SKM-1 (cell line): Measurements from ENCODE around the gene SCNN1A.
"Not testable (repeated sequence)": the region's sequence is repeated elsewhere in the genome, so short reads cannot be mapped to it uniquely, and the experiment has no call there.

ENCODE experiments used
- DNase-seq: peaks from one replicate; lab custom pipeline; 2025; ENCODE audit not compliant: unreplicated experiment; lab: John Stamatoyannopoulos, UW

SCNN1A gene

DNA sequence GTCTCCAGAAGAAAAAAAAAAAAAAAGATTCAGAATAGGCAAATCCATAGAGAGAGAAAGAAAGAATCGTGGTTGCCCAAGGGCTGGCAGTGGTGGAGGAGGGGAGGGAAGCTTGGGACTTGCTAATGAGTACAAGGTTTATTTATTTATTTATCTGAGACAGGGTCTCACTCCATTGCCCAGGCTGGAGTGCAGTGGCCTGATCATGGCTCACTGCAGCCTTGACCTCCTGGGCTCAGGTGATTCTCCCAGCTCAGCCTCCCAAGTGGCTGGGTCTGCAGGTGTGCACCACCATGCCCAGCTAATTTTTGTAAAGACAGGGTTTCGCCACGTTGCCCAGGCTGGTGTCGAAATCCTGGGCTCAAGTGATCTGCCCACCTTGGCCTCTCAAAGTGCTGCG, 23.7 kb downstream of the SCNN1A start:
- no peak for DNase-seq

GRCh38 chr12:6347367-6348338, 27.7 kb downstream of the SCNN1A start:
- no peak for DNase-seq

DNA sequence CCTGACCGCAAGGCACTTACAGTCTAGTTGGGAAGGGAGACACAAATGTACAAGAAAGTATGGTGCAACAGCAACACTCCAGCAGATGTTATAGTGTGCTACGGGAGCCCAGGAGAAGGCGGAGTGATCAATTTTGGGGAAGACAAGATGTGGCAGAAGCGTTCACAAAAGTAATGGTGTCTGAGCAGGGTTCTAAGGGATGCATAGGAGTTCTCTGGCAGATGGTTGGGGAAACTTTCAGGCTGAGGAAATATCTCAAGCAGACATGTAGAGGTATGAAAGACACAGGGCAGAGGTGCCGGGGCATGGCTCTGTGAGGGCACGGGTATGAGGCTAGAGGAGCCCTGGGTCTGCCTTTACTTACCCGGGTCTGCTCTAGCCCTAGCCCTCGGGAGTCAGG, 28.4 kb downstream of the SCNN1A start:
- no peak for DNase-seq

GRCh38 chr12:6346235-6346832, 29.0 kb downstream of the SCNN1A start:
- DNase-seq: no peak

- DNase-seq: peak; percentile 19
These were observed 29.9 kb downstream of the SCNN1A start for GRCh38 chr12:6345319-6346091.

DNA sequence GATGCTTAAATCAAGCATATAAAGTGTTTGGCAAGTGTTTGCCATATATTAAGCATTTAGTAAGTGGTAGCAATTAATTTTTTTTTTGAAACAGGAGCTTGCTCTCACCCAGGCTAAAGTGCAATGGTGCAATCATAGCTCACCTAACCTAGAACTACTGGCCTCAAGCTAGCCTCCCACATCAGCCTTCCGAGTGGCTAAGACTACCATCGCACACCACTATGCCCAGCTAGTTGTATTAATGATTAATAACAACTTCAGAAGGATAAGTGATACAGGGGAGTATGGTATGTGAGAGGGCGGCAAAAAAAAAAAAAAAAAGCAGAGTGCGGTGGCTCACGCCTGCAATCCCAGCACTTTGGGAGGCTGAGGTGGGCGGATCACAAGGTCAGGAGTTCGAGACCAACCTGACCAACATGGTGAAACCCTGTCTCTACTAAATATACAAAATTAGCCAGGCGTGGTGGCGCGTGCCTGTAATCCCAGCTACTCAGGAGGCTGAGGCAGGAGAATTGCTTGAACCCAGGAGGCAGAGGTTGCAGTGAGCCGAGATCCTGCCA, 31.2 kb downstream of the SCNN1A start:
- DNase-seq: not testable (repeated sequence)

GRCh38 chr12:6343518-6343917, 31.8 kb downstream of the SCNN1A start:
- DNase-seq: no peak

DNA sequence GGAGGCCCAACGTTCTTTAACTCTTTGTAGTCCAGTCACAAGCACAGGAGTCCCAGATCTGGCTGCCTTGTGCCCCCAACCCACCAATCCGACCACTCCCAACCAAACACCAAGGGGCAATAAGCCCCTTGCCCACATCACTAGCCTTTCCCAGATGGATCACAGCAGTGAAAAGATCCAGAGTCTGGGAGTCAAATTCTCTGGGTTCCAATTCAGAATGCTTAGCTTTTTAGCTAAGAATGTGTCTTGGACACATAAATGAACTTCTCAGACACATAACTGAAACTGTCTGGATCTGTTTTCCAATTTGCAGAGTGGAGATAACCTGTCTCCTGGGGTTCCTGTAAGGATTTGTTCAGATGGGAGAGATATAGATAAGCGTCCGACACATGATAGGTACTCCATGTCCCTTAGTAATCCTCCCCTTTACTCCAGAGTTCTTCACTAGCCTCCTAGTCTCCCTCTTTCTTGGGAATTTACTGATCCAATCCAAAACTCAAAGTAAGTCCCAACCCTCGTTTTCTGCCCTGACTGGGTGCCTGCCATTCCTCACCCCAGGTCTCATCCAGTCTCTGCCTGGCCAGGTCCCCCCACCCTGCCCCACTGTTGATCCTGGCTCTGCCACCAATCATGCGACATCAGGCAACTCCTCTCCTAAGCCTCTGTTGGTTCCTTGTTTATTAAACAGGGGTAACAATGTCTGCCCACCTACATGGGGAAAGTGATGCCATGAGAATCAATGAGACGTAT, 33.0 kb downstream of the SCNN1A start:
- DNase-seq: no peak

DNA sequence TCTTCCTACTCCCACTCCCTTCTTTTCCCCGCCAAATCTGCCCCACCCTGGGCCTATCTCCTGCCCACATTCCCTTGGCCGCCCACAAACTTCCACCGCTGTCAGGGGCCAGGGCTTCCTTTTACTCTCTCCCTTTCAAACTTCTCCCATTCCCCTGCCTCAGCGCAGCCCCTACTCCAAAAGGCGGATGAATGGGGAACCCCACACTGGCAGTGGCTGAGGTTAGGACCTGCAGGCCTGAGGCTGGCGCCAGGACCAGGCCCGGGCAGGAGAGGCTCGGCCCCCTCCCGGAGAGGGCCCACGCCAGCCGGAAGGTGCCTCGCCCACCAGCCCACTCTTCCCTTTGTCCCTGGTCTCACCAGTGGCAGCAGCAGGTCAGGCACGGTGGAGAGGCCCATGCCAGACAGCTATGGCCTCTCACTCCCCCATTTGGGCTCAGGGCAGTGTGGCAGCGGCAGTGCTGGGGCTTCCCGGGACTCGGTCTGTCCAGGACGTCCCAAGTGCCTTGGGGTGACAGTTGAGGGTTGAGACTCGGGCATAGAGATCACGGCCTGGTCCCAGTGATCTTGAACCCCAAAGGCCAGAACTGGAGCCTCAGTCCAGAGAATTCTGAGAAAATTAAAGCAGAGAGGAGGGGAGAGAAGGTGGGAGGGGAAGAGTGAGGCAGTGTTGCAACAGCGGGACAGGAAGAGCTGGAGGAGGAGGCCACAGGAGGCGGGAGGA, 33.8 kb downstream of the SCNN1A start, which contains the start of gene TNFRSF1A:
Gene TNFRSF1A (minus strand): TSS at position 660 of the 723 bp plus-strand sequence. CDS start 262 bp downstream, at position 398.
- DNase-seq: peak; percentile 52

DNA sequence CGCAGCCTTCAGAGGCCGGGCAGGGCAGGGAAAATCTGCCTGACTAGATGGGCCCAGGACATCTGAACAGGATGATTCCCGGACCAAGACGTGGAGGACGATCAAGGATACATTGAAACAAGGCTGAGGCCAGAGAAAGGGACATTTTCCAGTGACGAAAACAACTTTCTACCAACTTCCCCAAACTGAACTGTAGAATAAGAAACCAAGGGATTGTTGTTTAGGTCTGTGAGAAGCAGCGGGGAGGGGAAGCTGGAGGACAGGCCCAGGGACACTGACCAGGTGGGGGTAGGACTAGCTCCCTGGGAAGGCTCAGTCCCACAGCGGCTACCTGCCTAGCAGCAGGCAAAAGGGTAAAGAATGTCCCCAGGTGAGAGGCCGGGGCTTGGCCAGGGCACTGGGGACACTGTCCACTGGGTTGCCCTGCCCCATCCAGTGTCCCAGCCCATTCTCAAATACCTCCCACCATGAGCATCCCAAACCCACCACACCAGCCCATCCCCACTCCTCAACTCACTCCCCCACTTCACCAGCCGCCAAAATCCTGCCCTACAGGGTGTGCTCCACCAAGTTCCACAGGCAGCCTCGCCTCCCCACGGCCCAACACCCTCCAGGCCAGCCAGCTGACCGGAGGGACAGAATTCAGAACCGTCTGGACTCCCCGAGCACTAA, 34.5 kb downstream of the SCNN1A start:
- DNase-seq: peak; percentile 8

DNA sequence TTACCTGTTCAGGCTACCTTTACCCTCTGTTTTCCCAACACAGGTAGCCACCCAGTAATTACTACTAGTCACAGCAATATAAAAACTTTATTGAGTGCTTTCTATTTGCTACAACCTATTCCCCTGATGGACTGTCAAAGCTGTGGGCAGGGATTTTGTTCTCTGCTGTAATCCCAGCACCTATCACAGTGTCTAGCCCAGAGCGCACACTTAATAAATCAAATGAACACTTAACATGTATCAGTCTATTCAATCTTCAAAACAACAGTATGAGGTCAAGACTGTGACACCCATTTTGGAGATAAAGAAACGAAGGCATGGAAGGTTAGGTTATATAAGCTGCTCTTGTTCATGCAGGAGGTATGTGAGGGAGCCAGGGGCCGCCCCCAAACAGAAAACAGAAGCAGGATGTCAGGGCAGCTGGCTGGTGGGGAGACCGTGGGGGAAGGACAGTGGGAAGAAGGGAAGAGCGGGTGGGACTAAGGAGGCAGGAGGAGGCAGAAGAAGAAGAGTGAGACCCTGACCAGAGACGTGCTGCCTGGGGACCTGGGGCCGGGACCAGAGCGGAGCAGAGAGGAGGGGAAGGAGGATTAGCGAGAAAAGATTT, 35.2 kb downstream of the SCNN1A start:
- no peak for DNase-seq

DNA sequence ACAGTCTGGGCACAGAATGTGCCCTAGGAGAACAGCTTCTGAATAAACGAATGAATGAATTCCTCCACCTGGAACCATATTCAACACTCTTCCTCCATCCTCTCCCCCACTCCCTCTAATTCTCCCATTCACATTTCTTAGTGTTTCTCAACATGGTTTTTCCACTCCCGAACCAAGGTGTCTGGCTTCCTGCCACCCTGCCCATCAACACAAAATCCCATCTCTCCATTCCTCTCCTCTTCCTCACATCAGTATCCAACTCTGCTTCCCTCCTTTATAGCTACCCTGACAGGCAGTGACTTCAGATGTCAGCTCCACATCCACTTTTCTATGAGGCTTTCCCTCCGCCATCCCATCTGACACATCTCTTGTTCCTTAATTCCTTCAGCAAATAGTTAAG, 36.4 kb downstream of the SCNN1A start:
- no peak for DNase-seq

DNA sequence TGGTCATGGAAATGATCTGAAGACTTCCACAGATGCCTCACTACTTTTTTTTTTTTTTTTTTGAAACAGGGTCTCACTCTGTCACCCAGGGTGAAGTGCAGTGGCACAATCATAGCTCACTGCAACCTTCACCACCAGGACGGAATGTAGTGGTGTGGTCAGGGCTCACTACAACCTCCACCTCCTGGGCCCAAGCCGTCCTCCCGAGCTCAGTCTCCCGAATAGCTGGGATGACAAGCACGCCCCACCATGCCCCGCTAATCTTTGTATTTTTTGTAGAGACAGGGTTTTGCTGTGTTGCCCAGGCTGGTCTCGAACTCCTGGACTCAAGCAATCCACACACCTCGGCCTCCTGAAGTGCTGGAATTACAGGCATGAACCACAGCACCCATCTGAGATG, 36.8 kb downstream of the SCNN1A start:
- DNase-seq: not testable (repeated sequence)

DNA sequence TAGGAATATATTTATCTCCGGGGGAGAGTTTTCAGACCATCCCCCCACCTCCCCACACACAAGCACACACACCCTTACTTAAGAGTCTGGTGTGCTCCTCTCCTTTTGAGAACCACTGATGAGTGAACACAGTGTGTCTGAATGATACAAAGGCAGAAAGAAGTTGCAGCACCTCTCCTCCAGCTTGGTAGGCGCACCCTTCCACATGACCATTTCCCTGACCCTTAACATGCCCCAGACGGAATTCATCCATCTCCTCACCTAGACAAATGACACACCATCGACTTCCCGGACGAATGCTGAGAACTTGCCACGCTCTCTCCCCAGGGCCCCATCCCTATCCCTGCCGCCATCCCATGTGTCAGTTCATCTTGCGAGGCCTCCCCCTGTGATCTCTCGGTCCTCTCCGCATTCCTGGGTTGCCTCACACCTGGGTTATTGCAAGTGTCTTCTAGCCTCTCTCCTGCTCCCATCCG, 37.4 kb downstream of the SCNN1A start:
- no peak for DNase-seq

- peak; percentile 6 for DNase-seq
These were observed 38.2 kb downstream of the SCNN1A start for GRCh38 chr12:6336889-6337853.

GRCh38 chr12:6336079-6336888, 39.1 kb downstream of the SCNN1A start:
- peak; percentile 49 for DNase-seq
